GM08714 (cell line): ENCODE results near the gene LSMEM2.

Source experiments
- H3K4me3 ChIP-seq: fragments of 200-500 bp; sonication (Bioruptor generic); 2 replicates; pipeline ENCODE4 v1.5.1; 2014; ENCODE audit warnings: mild to moderate bottlenecking, low read length, inconsistent platforms
- ZNF274 ChIP-seq: IDR thresholded peaks from 2 replicates; pipeline ENCODE4 v1.6.1; 2012; ENCODE audit warnings: mild to moderate bottlenecking, low read depth, low read length

Gene LSMEM2

GRCh38 chr3:50327943-50328691 is 49.2 kb downstream of the LSMEM2 start, which contains the start of gene TUSC2:
TSS of gene TUSC2 (minus strand) at chr3:50328223. CDS start at chr3:50328099, 124 bp downstream.
- H3K4me3 ChIP-seq: peak within 1 kb of the TSS; percentile 94
- TF ChIP-seq ZNF274: no peak

DNA sequence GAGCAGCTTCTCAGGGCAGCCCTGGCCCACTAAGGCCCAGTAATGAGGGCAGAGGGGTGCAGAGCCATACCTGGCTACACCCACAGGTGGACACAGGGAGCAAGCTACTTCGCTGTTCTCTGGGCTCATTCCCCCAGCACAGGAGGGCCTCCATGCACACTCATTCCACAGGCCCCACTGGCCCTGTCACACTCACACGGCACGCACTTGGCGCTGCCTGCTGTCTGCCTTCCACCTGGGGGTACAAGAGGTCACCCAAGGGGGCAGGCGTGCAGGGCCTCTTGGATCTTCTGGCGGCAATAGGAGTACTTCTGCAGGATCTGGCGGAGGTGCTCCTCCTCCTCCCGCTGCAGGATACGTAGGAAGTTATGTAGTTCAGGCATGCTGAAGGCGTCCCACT is 51.4 kb downstream of the LSMEM2 start:
- TF ChIP-seq ZNF274: no peak
- H3K4me3 ChIP-seq: no peak overlapping the region

- TF ChIP-seq ZNF274: no peak
- H3K4me3 ChIP-seq: no peak overlapping the region
Measured at GRCh38 chr3:50331364-50331907, 52.5 kb downstream of the LSMEM2 start.

DNA sequence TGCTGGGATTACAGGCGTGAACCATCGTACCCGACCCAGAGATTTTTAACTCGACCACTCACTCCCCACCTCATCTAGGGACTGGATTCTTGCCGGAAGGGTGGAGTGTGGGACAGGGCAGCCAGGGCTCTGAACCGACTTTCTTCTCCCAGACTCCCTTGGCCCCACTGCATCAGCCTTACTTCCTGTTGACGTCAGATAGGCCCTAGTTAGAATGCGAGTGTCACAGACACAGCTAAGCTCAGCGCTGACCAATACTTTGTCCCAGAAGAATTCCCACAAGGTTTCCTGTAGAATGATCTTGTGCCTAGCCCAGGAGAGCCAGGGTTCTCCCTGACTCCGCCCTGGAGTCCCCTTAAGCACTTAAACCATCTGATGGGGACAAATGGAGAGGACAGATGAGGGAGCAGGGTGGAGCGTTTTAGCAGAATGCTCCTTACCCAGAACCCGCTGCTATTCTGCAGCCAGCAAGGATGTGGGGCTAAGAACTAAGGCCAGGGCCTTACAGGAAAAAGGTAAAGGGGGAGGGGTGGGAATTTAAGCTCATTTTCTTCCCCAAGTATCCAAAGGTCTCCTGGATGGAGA is 54.9 kb downstream of the LSMEM2 start:
- H3K4me3 ChIP-seq: no peak overlapping the region
- no peak for TF ChIP-seq ZNF274

DNA sequence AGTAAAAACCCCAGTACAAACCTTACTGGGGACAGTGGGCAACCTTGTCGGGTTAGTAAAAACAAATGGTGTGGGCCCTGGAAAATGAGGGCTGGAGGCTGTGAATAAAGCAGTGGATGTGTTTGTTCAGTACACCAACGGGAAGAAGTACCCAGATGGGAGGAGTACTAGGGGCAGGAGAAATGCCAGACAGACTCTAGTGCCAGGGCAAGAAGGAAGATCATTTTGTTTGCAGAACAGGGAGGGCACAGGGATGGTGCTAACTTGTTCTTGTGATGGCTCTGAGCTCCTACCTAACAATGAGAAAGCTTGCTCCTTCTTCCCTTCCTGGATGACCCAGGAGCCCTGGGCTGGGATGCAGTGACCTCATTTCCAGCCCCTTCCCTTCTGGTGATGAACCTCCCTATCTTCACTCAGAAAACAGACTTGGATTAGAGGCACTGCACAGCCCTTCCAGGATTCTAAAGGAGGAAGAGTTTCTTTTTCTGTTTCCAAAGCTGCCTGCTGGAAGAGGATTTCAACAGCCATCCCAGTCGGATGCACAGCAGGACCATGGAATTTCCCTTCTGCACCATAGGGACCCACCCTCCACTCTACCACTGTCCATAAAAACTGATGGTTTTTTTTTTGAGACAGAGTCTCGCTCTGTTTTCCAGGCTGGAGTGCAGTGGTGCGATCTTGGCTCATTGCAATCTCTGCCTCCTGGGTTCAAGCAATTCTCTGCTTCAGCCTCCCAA is 55.6 kb downstream of the LSMEM2 start:
- TF ChIP-seq ZNF274: no peak
- H3K4me3 ChIP-seq: no peak overlapping the region

DNA sequence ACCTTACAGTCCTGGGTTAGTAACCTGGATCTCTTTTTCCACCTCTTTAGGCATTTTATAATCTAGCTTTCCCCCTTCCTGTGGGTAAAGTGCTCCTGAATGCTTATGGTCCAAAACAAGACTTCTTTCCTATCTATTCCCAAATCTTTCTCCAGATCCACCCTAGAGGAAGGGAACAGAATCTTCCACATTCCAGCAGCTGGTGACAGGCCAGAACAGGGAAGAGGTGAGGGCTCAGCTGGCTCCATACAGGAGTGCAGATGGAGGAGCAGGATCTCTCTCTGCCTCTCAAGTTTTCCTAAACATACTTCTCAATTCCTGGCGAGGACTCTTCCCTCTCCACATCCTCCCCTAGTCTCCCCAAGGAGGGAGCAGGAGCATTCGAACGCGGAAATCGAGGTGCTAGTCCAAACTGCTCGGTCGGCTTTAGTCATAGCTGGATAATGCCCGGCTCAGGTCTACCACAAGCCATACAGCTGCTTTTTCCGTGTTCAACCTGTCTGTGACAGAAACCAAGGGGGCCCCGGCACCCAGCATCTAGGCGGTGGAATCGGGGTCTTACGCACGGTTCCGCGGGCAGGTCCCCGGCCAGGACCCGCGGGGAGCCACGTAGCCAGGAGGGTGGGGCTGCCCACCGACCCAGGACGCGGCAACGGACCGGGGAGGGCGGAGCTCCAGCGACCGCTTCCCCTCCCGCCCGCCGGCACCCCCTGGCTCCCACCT is 57.7 kb downstream of the LSMEM2 start:
- no peak for TF ChIP-seq ZNF274
- H3K4me3 ChIP-seq: peak overlapping the region; percentile 71

- peak overlapping the region; percentile 71 for H3K4me3 ChIP-seq
- TF ChIP-seq ZNF274: no peak
Measured at GRCh38 chr3:50337175-50337861, 58.4 kb downstream of the LSMEM2 start.
